NCI-H2081 treated with DMSO at 0.1 percent for 48 hours (cell line): Measurements from ENCODE around the gene TMEM132C.
"Not testable (repeated sequence)": the region's sequence is repeated elsewhere in the genome, so short reads cannot be mapped to it uniquely, and the experiment has no call there.

Experiments
- DNase-seq: peaks from one replicate; lab custom pipeline; 2025; lab: John Stamatoyannopoulos, UW

TMEM132C gene

GRCh38 chr12:128474916-128475315, 207.9 kb downstream of the TMEM132C start:
- DNase-seq, result no peak

GRCh38 chr12:128476266-128476665, 209.3 kb downstream of the TMEM132C start:
- no peak for DNase-seq

- DNase-seq, result no peak
Observed at GRCh38 chr12:128483526-128484255, 216.7 kb downstream of the TMEM132C start.

GRCh38 chr12:128497376-128497775, 230.4 kb downstream of the TMEM132C start:
- DNase-seq, result not testable (repeated sequence)

- no peak for DNase-seq
Observed at GRCh38 chr12:128507470-128507869, 240.5 kb downstream of the TMEM132C start.

GRCh38 chr12:128509170-128509569, 242.2 kb downstream of the TMEM132C start:
- DNase-seq, result no peak

- no peak for DNase-seq
Observed at GRCh38 chr12:128510511-128510910, 243.5 kb downstream of the TMEM132C start.

DNA sequence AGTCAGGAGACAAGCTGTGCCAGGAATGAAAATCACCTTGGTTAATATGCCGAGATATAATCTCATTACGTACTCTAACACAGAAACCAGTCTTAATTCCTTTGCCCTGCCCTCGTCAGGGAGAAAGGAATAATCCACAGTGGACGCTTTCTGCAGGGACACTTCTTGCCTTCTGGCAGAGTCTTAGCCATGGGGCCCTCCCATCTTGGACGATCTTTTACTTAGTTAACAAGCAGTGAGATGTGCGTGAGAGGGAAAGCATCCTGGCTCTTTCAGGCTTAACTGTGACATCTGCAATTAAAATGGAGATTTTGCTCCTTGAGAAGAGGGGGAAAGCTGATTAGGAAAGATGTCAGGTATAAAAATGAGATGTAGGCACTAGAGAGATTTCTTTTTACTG, 246.4 kb downstream of the TMEM132C start:
- no peak for DNase-seq

DNA sequence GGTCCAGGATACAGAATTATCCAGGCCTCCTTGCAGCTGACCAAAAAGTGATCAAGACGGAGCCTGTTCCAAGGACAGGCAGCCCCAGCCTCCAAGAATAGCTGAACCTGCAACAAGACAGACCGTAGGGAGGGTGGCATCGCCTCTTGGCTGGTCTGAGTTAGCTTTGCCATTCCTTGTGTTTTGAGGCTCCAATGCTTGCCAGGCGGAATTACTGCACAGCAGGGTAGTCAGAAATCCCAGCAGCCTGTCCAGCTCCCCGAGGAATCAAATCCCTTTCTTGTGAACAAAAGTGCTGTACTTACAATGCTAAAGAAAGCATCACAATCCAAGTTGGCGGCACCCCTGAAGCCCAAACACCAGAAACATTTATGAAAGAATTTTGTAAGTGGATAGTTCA, 246.9 kb downstream of the TMEM132C start:
- no peak for DNase-seq

DNA sequence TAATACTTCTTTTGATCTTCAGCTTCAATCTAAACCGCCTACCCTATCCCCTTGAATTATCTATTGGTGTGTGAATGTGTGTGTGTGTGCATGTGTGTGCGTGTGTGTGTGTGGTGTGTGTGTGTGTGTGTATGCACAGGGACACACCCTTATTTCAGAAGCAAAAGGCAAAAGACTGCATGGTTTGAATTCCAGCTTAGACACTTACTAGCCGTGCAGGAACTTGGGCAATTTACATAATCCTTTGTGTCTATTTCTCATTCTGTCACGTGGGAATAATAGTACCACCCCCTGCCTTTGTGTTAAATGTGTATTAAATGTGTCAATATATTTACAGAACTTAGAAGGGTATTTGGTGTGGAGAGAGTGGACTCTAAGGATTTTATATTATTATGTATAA, 251.7 kb downstream of the TMEM132C start:
- DNase-seq, result no peak

DNA sequence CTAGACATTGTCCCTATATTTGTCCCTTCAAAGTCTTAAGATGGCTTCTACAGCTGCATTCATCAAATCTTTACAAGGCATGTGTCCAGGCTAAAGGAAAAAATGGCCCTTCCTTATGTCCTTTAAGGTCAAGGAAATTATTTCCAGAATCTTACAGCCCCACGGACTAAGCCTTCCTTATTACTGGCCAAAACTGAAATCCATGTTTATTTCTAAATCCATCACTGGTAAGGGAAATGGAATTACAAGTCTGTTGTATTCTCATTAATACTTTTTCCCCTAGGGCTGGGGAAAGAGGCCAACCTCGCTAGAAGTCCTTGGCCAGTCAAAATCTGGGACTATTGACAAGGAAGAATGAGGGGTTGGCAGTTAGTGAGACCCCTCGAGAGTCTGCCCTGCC, 252.5 kb downstream of the TMEM132C start:
- no peak for DNase-seq

DNA sequence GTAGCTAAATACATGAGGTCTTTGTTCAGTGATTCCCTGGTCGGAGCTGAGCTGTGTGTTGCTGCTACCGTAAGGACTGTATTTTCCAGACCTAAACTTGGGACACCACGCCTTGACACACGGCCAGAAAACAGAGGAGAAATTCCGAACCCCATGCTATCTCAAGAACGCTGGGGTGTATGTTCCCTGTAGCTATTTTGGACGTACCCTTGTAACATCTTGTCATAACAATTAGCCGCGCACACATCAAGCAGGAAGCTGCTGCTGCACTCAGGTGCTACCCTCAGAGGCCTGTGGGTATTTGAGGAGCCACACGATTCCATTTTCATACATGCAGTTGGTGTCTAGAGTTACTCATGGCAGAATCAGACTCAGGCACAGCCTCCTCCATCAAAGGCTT, 255.0 kb downstream of the TMEM132C start:
- no peak for DNase-seq

- no peak for DNase-seq
Observed at GRCh38 chr12:128524439-128524838, 257.5 kb downstream of the TMEM132C start.

DNA sequence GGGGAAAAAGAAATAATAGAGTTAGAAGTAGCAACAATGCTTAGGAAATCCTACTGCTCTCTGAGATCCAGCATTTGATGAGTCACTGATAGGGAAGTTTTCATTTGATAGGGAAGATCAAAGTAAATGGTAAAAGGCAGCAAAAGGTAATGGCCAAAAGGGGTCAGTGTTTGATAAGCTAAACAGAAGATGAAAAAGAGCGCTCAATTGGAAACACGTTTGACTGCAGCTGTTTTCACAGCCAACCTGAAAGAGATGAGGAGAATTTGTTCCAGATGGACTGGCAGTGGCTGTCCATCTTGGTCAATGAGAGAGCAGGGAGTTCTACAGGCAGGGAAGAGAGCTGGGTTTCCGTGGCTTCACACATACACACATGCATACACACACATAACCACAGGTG, 264.2 kb downstream of the TMEM132C start:
- DNase-seq, result no peak

DNA sequence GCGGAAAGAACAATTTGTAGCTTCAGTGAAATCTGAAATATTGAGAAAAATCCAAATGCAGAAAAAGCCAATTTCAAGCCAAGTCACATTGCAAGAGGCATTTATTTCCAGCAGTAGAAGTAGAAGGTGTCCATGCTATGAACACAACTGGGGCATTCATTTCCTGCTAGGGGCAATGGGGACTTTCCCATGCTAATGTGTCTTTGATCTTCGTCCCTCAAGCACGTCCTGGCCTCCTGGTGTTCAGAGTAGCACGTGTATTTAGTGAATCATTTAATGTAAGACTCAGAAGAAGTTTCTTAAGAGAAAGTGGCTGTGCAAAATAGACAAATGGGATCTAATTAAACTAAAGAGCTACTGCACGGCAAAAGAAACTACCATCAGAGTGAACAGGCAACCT, 267.9 kb downstream of the TMEM132C start:
- no peak for DNase-seq

DNA sequence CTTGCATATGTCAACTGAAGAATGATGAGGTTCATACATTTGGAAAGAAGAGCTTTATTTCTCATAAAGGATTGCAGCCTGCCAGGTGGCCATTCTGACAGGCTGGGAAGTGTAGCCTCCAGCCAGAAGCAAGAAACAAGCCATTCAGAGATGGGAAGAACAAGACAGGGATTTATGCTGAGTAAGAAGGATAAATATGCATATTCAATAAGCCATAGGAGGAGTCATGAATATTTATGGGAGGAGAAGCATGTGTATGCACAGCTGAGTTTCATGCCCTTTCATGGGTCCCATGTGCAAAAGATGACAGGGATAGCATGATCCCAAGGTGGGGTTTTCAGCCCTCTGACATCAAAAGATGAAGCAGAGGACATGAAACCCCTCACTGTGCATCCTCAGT, 269.8 kb downstream of the TMEM132C start:
- no peak for DNase-seq

DNA sequence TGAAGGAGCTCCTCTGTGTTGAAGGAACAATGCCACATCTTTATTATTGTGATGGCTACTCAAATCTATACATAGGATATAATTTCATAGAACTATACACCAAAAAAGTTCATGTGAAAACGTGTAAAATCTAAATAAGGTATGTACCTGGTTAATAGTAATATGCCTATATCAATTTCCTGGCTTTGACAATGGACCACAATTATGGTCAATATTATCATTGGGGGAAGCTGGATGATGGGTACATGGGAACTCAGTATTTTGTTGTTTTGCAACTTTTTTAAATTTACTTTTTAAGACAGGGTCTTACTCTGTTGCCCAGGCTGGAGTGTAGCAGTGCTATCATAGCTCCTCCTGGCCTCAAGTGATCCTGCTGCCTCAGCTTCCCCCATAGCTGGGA, 270.7 kb downstream of the TMEM132C start:
- no peak for DNase-seq

DNA sequence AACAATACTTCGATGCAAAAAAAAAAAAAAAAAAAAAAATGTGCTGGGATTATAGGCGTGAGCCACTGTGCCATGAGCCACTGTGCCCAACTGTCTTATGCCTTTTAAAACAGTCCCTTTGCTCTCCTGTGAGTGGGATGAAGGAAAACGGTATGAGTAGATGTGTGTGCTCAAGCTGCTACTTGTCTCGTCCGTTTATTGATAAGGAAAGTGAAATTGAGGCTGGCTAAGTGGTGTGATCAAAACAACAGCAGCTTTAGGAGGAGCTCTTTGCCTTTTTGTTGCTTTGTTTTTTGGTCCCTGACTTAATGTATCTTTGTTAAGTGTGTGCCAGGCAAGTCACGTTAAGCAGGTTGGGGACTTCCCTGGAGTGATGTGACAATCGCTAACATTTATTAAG, 275.9 kb downstream of the TMEM132C start:
- no peak for DNase-seq

GRCh38 chr12:128543460-128543859, 276.5 kb downstream of the TMEM132C start:
- DNase-seq, result no peak

DNA sequence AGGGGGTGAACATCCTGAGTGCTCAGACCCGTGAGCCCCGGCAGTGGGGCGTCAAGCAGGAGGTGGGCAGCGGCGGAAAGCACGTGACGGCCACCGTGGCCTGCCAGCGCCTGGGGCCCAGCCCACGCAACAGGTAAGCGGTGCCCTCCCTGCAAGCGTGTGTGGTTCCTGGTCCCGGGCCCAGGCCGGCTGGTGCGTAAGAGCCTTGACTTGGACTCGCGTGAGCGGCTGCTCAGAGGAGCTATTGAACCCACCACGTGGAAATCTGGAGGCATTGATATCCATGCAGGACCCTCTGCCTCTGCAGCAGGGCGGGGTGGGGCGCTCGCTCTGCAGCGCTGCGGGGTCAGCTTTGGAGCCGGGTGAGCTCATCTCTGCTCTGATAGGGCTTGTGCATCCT, 277.0 kb downstream of the TMEM132C start:
- DNase-seq, result no peak

- DNase-seq, result no peak
Observed at GRCh38 chr12:128548949-128549348, 282.0 kb downstream of the TMEM132C start.

- DNase-seq, result no peak
Observed at GRCh38 chr12:128549601-128550218, 282.7 kb downstream of the TMEM132C start.

DNA sequence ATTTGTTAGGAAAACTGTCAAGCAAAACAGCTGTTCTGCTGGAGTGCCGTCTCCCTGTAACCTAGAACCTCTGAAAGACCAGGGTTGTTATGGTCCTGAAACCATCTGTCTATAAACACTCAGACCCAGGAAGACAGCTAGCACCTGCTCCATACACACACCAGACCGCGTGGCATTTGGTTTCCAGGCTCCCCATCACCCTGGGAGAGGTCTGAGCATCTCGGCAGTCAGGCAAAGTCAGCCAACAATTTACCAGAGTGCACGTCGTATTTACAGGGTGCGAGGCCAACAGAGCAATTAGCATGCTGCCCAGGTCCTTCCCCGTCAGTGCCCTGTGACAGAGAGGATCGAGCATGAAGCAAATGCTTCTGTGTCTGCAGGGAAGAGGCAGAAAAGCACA, 284.3 kb downstream of the TMEM132C start:
- no peak for DNase-seq
